ENCODE measurements around the gene PPFIBP1.

Gene PPFIBP1

DNA sequence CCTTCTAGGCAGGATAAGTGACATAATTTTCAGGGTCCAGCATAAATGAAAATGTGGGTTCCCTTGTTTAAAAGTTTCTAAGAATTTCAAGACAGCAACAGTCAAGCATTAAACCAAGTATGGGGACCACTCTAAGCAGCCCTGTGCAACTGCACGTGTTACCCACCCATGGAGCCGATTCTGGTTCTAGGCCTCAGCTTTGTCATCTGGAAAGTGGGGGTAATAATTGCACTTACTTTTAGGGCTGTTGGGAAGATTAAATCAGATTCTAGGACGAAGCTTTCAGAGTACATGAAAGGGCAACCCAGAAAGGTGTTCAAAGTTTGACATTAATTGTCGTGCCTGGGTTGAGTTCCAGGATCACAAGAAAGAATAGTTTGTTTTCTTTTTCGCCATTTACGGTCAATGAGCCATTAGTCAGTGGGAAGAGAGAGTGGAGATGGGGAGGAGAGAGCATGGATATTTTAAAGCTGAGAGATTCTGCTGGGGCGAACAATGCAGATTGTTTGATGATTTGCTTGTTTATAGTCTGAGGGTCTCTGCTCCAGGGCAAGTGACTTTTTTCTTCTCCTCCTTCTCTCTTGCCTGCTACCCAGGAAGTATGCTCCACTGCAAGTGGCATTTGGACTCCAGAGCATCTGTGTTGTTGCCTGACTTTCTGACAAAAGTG, 10.7 kb upstream of the PPFIBP1 start:
- DNase-seq = no peak

DNA sequence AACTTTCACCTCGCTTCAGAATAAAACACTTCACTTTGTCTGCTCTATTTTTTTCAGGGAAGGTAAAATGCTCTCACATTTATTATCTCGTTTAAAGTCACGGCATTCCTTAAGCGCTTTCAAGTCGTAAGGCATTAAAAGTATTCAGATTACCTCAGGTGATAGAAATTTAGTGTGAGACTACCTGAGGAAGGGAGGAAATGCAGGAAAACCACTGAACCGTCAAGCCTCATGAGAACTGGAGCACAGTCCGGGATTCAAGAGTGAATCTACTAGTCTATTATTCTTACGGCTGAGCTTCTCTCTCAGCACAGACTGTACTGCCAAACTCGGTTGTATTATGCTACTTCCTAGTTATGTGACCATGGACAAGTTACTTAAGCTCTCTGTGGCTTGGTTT, 8.3 kb upstream of the PPFIBP1 start:
- DNase-seq = no peak

DNA sequence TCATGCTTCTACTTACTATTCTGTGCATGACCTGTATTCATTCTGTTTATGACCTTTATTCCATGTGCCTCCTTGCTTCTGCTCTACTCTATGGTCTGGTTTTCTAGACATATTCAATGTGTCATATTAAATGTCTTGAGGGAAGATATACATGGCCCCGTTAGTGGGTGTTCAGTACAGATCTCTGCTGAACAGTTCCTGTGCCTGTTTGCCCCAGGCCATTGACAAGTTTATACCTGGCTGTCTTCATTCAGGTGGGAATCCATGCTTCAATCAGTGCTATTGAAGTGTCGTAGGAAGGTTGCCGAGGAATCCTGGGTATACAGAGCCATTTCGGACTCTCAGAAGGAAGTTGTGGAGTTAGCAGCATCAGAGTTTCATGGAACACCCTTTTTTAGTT, 7.4 kb upstream of the PPFIBP1 start:
- no peak for DNase-seq

DNA sequence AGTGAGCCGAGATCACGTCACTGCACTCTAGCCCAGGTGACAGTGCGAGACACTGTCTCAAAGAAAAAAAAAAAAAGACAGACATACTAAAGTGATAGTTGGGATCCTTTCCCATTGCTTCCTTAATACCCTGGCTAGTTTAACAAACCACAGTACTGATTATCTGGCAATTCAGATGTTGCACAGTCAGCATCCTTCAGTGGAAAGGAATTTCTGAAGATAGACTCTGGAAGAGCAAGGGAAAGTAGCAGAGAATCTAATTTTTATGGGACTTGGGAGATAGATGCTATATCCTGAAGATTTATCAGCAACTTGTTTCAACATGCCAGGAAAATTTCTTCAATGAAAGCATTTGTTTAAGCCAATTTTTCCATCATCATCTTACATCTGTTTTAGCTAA, 6.5 kb upstream of the PPFIBP1 start:
- DNase-seq = no peak

DNA sequence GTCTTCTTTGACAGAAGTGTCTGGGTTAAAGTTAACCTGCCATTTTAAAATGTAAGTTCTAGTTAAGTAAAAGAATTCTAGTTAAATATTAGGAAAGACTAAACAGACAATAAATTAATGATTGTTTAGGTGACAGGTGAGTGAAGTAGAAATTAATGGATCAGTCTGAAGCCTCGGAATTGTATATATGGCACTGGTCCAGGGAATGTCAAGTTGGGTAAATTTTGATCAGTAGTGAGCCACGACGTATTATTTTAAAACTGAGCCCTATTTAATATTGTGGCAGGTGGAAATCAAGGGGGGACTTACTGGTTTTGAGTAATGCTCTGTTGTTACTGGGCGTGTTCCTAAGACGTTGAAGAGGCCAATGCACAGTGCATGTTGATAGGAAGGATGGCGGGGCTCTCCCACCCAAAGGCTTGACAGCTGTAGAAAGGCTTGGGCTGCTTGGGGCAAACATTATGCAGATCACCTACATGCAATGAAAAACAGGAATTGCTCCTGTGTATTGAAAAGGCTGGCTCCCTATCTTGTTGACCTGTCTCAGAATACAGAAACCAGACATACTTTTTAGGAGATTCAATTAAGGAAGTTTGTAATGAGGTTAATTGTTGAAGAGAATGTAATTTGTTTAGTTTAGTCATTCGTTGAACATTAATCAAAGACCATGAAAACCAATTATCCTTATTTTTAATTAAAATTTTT, 5.9 kb upstream of the PPFIBP1 start:
- no peak for DNase-seq

DNA sequence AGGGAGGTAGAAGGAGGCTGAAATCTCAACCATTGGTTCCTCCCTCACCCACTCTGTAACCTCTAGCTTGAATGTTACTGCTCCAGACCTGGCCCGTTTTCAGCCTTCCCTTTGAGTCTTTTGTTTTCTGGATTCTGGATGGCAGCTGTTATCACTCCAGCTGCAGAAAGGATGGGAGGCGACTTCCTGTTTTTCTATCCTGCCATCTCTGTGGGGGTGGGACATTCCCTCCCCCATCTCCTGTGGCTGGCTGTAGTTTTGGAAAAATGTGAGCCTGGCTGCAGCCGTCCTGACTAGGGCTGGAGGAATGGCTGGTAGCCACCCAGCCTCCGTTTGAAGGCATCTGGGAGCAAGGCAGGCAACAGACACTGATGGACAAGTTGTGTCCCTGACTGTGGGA, 2.9 kb upstream of the PPFIBP1 start:
- no peak for DNase-seq

DNA sequence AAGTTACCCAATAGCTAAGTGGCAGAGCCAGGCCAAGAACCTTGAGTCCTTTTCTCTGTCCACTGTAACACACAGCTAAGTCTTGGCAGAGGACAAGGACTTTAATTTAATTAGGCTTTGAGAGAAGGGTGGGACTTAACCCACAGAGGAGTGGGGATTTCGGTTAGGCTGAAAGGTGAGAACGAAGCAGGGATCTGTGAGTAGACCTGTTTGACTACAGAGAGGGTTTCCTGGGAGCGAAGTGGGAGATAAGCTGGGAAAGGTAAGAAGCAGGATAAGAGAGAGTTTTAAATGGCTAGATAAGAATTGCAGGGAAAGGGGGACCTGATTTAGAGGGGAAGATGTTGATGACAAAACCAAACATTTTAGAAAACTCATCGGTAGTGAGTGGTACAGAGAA, 2.0 kb upstream of the PPFIBP1 start:
- no peak for DNase-seq

DNA sequence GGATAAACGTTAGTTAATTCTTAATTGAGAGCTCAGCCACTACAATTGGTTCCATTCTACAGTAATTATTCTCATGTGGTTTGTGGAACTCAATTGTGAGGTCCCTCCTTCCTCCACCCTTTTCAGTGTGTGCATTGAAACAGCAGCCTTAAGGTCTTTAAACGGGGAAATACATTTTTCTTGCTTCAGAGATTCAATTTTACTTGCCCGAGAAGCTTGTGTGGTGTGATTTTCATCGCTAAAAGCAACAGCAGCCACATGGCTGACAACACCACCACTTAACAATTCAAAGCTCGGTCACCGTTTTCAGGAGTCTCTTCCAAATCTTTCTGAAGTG, 733 bp upstream of the PPFIBP1 start:
- DNase-seq = no peak

DNA sequence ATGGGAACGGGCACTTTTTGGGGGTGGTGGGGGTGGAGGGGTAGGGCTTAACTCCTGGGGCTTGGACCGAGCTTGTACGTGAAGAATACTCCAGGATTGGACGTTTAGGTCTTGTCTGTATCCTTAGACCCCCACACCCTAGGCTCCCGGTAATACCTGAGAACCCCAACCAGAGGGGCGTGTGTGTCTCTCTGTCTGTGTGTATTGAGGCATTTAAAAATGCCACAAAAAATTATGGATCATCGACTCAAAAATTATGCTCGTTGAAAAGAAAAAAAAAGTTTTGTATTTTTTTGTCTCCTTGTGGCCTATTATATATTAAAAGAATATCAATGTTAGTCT, 459 bp downstream of the PPFIBP1 start:
- no peak for DNase-seq

DNA sequence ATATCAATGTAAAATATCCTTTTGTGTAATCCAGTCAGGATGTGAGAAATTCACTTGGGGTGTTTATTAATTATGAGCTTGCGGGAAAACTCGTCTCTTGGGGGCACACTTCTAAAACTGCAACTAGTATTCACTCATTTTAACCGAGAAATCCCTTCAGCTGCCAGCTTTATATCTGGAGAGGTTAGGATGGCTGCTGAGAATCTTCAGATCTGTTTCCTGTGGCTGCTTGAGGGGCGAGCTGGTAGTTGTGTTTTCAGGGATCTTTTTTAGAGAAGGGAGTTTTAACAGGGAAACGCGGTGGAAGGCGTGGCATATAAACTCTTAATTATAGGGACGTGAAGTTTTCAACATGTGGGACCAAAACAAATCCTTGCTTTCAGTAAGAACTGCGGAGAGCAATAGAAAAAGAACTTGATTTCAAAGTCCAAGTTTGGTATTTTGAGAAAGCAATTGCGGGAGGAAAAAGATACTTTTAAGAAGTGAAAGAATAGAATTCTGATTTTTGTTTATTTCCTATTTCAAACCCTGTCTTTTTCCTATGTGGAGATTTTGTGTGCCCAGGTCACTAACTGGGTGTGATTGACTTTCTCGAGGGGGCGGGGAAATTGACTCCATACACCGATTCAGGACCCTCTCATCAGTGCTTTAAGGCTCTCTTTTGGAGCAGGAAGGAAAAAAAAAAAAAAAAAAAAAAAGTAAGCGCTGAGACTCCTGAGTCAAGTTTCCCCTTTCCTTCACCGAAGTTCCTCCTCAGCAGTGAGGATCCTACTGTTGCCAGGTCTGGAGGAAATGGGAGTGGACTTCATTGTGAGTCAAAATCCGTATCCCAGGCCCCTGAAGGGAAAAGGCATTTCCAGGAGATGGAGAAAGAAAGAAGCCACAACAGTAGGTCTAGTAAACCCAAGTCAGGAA, 1.1 kb downstream of the PPFIBP1 start:
- DNase-seq = no peak

DNA sequence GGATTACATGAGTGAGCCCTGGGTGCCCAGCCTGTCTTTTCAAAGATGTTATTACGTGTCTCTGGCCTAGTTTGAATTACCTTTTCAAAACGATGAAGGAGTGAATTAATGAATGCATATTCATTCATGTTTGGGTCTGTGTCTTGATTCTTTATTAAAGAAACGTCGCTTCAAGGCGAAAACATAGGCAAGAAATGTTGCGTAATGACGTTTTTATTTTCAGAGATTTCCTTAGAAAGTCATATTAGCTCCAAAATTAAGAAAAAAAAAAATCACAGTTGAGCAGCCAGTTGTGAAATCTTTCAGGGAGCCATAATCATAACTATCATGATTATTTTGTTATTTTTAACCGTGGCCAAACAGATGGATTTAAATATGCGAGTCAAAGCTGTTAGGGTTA, 3.5 kb downstream of the PPFIBP1 start:
- DNase-seq = no peak

DNA sequence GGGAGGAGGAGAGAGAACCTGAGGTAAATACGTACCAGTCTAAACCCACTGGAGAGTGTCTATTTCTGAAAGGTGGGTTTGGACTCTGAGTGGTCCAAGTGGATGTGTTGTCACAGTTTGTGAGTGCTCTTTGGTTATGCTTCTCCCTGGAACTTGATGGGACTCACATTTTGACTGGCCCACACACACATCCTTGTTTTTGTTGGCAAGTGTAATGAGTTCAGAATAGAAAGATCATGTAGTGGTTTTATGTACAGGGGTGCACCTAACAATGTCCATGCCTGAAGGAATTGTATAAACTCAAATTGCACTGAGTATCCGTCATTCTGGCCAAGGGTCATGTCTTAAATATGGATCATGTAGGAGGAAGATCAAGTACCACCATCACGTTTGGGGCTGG, 4.8 kb downstream of the PPFIBP1 start:
- DNase-seq = no peak

DNA sequence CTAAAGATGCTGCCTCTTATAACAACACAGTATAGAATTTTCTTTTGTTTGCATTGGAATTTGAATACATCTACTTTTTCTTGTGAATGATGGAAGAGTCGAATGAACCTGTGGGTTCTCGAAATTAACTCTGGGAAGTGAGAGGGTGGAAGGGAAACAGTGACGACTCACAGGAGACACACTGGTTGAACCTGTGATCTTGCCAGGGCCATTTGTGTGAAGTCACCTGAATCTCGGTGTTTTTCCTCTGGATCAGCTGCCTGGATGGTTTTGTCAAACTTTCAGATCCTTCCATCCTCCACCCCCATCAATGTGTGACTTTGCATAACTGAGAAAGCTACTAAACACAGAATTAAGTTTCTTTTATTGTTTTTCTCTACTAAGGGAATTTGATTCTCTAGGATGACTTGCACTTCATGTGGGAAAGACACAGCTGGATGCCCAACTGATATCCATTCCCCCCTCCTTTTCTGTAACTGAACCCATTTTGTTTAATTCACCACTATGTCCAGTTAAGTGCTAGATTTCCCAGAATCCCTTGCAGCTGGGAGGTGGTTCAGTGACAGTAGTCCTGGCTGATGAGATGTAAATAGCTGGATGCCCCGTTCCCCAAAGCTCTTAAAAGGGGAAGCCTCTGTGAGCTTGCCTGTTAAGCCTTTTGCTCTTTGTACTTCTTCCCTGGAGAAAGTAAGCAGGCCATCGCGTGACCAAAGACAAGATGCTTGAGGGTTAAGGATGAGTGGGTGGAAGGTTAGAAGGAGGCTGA, 6.3 kb downstream of the PPFIBP1 start:
- DNase-seq = no peak

DNA sequence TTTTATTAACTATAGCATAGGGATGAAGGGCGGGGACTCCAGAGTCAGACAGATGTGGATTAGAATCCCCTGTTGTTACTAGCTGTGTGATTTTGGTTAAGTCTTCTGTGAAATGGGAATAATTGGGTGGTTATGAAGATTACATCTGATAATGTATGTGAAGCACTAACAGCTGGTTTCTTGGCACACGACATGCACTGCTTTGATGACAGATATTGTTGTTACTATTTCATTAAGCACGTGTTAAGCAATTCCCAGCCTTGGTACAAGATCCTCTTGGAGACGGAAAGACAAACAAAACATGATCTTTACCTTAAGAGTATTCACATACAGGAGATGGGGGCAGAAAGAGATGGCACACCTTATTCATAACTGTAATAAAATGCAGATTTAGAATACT, 7.9 kb downstream of the PPFIBP1 start:
- no peak for DNase-seq

DNA sequence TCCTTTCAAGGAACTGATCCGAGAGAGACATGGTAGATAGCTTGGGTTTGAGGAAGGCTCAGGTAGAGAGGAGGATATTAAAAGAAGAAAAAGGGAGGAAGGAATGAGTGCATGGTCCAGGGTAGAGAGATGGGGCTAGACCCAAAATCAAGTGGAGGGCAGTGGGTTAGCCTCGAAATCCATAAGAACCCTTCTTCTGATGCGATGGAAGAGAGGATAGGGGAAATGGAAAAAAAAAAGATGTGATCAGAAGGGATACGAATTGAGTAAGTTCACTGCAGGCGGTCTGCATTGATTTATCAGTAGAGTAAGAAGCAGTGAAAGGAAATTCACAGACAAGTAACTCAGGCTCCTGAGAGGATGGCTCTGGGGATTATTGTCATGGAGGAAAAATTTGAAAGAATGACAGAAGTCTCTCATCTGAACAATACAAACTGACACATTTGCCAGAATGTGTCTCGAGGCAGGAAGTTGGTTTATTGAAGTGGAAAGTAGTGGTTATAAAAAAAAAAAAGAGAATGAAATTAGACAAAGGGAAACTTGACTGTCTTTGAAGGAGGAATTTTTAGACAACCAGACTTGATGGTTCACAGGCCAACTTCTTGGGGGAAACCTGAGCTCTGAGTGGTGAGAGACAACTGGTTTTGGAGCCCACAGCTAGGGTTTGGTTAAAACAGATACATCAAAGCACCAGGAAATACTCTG, 10.2 kb downstream of the PPFIBP1 start:
- peak in 1 of 2 donors; percentile 33 for DNase-seq

DNA sequence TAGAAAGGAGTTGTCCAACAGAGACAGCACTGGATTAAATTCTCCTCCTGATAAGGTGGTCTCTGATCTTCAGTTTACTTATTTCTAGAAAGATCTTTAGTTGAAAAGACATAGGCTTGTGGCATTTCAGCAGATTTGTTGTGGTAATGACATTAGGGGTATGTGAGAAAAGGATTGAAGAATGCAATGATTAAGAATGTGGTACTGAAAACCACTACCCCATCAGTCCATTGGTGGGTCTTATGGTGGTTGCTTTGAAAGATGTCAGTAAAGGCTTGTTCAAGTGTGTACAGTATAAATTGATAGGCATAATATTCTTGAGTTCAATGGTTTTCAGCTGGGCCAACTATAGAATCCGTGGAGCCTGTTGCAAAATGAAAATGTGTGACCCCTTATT, 10.8 kb downstream of the PPFIBP1 start:
- DNase-seq = no peak

DNA sequence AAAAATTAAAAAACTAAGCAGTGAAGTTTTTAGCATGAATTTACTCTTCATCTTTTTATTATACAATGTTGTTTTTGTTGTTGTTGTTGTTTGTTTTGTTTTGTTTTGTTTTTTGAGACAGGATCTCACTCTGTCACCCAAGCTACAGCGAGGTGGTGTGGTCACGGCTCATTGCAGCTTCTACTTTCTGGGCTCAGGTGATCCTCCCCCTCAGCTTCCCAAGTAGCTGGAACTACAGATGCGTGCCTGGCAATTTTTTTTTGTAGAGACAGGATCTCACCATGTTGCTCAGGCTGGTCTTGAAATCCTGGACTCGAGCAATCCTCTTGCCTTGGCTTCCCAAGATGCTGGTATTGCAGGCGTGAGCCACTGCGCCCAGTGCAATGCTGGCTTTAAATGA, 11.3 kb downstream of the PPFIBP1 start:
- no peak for DNase-seq

DNA sequence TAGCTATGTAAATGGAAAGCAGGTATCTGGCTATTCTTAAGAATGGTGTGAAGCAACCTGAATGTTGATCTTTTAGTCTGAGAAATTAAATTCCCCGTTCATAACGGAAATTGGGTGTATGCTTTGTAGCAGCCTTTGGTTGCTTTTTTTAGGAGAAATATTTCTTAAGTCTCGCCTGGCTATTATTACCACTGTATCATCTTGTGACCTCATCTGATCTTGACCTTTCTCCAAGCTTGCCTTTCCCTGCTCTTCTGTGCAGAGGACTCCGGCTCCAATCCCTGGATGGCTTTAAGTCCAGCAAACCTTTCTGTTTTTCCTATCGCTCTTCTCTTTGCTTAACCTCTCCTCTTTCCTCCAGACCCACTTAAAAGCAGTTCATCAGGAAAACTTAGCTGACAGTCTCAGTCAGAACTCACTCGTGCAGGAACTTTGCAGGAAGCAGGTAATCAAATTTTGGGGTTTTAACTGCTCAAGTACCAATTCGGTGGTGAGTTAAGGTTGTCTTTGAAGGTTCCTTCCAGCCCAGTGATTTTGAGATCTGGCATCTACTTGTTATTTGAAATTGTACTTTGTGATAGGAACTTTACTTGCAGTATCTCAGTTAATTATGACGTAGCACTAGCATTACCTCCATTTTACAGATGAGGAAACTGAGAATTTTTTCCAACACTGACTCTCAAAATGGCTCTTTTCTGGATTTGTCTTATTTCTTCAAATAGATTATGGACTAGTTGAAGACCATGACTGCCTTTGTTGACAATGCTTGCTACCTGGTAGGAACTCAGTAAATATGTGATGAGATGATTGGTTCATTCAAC, 14.1 kb downstream of the PPFIBP1 start:
- no peak for DNase-seq

DNA sequence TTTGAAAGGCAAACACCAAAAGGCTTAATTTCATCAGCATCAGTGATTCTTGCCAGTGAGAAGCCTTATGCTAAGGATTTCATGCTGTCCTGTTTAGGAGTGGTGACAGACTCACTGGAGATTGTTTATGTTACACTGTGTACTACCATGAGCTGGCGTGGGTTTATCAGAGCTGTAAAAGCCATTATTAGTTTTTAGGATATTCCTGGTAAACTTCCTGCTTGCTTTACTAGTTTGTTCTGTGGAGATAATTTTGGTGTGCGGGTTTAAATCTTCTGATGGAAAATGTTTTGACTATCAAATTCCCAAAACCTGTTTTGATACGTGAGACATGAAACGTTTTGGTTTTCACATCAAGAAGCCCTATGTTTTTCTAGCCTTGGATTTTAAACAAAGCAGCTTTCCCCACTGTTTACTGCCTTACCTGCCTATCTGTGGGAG, 15.2 kb downstream of the PPFIBP1 start:
- DNase-seq = no peak

DNA sequence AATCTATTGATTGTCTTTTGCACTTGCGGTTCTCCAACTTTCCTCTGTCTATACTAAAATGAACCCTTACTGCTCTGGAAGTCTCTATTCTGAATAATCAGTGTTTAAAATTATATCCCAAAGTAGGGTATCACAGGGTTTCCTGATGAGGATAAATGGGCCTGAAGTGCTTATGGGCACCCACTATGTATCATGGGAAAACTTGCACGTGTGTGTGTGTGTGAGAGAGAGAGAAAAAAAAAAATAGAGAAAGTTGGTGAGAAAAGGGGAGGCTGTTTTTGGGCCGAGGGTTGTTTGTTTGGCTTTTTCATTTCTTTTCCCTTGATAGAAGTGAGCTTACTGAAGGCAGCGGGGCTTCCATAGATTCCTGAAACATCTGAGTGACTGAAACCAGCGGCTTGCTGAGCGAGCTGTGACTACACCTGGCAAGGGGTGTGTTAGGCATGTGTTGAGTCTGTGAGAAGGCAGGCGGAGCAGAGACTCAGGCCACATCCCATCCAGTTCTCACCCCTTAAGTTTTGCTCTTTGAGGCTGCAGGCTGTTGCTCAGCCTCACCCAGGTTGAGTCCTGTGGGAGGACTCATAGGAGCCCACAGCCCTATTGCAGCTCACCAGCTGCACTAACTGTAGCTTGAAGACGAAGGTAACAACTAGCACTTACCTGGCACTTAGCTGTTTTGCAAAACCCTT, 17.2 kb downstream of the PPFIBP1 start:
- DNase-seq = no peak

DNA sequence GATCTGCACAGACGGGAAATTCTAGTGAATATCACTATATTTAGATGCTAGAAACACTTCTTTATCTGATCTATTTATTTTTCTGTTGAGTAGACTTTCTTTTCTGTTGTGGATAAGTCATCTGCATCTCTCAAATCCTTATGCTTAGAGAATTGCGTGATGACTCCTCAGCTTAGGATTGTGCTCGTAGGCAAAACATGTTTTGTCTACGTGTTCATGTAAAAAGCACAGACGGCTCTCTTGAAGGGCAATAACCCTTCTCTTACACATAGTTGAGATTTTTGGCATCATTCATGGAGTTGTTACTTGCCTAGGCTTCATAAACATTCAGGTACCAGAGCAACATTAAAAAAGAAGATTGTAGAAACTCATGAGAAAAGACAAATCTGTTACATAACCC, 18.6 kb downstream of the PPFIBP1 start:
- DNase-seq = no peak
